ENCODE data around the gene SLC16A5.
"Not testable (repeated sequence)": the region's sequence is repeated elsewhere in the genome, so short reads cannot be mapped to it uniquely, and the experiment has no call there.

Gene SLC16A5

DNA sequence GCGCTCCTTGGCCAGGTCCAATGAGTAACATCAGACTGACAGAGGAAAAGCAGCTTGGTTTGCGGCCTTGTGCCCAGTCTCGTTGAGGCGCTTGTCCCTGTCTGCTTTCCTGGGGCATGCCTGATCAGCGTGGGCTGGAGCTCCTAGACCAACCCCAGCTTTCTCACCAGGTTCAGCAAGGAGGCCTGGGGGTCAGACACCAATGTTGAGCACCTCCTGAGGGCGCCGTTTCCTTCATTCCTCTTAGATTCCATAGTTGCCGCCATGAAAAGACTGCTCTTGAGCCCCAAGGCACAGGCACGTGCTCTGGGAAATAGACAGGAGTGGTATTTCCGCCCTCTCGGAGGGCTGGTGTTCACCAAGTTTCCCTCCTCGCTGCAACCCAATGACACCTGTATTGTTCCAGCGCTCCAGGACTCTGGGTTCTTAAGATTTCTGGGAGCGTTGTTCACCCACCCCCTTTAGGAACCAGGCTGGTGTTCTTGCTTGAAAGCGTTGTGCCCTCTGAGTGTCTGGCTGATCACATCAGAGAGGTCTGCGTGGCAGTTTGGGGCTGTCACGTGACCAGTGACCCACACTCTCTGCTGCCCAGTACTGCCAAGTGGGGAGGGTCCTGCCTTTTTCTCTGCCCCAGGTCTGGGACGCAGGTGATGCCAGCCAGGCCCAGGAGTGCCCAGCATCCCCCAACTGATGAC is 22.7 kb upstream of the SLC16A5 start:
- no peak for DNase-seq

DNA sequence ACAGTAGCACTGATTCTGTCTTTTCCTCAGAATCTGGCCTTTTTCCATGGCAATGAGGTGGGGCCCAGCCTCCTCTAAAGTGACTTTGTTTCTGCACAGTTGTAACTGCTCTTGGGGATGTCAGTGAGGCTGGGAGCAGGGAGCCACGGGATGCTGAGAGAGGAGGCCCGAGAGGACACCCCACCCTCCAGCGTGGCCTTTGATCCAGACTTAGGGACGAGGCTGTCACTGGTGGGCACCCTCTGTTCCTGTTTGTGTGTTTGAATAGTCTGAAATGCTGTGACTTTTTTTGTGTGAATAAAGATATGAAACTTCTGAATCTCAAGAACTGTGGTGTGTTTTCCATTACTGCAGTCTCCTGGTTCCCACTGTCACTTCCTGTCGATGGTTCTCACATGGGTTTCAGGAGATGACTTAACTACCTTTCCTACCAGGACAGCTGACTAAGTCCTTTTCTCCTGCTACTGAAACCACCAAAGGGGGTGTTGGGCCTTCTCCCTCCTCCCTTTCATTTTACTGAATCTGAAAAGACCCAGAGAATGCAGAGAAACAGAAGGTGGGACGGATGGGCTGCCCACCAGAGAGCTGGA is 22.1 kb upstream of the SLC16A5 start:
- DNase-seq, result no peak

DNA sequence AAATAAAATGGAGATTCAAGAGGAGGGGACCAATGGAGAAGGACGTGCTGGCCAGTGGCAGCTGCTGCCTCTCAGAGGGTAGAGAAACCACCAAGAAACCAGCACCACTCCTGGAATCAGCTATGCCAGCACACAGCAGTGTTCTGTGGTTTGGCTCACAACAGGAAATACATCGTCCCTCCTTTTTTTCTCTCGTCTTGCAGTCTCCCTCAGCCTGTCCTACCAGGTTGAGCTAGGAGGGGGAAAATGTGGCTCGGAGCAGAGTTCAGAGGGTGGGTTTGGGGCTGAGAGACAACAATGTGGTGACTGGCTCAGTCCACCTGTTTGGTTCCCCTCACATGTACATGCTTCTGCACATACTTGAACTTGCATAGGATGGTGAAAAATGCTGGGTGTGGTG is 19.9 kb upstream of the SLC16A5 start:
- DNase-seq, result peak; percentile 28 to 41

DNA sequence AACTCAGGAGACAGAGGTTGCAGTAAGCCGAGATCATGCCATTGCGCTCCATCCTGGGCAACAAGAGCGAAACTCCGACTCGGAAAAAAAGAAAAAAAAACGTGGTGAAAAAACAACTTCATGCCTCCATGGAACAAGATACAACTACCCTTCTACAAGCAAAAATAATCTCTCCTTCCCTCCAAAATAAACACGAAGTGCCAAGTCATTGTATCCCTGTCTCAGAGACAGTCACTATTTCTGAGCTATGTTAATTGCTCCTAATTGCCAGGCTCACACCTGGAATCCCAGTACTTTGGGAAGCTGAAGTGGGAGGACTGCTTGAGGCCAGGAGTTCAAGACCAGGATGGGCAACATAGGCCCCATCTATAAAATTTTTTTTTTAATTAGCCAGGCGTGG is 19.0 kb upstream of the SLC16A5 start:
- no peak for DNase-seq

DNA sequence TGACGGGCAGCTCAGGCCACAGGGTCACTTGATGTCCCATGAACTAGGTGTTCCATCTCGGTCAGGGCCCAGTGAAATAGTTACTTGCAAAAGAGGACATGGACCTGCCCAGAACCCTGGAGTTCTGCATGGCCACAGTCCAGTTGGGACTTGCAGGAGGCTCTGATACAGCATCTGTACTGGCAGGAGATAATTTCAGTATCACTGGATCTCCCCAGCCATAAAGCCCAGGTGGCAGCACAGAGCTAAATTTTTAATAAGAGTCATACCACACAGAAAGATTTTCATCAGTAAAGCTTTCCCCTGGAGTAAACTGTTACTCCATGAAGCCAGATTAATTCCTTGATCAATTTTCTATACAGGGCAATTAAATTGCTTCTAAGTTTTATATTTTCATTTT is 18.0 kb upstream of the SLC16A5 start:
- peak; percentile 52 to 71 for DNase-seq

DNA sequence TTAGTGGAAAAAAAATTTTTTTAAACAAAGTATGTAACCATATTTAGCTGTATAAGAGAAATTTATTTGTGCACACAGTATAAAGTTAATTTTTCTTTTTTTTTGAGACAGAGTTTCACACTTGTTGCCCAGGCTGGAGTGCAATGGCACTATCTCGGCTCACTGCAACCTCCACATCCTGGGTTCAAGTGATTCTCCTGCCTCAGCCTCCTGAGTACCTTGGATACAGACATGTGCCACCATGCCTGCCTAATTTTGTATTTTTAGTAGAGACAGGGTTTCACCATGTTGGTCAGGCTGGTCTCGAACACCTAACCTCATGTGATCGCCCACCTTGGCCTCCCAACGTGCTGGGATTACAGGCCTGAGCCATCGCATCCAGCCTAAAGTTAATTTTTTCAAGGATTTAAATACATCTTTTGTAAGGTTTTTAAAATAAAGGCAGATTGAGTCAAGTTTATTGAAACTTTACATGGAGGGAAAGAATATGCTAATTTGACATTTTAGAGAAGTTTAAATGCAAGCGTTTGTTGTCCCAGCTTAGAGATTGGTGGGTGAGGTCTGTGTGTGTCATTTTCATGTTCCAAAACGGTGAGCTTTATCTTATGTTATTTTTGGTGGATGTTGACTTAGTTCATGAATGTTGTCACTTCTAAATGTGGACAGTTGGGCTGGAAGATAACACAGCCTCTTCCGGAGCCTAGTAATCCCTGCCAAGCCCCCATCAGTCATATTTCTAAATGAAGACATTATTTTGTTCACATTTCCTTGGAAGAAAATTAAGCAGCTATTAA is 16.1 kb upstream of the SLC16A5 start:
- DNase-seq, result not testable (repeated sequence)

DNA sequence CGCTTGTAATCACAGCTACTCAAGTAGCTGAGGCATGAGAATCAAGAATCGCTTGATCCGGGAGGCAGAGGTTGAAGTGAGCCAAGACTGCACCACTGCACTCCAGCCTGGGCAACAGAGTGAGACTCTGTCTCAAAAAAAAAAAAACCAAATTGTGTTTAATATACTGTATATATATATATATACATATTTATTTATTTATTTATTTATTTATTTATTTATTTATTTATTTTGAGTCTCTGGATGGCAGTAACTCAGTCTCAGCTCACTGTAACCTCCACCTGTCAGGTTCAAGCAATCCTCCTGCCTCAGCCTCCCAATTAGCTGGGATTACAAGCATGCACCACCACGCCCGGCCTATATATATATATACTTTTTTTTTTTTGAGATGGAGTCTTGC is 14.8 kb upstream of the SLC16A5 start:
- not testable (repeated sequence) for DNase-seq

DNA sequence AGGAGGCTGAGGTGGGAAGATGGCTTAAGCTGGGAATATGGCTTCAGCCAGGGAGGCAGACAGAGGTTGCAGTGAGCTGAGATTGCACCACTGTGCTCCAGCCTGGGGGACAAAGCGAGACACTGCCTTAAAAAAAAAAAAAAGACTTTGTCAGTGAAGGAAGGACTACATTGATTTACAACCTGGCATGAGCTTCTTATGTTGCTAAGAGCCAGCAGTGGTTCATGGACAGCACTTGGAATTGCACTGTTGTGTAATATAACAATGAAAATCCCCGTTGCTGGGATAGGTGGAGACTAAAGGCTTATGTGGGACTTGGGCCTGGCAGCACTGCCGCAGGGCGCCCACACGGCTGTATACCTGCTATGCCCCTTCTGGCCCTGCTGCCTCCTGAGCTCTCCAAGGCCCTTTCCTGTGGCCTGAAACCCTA is 14.1 kb upstream of the SLC16A5 start:
- DNase-seq, result no peak

DNA sequence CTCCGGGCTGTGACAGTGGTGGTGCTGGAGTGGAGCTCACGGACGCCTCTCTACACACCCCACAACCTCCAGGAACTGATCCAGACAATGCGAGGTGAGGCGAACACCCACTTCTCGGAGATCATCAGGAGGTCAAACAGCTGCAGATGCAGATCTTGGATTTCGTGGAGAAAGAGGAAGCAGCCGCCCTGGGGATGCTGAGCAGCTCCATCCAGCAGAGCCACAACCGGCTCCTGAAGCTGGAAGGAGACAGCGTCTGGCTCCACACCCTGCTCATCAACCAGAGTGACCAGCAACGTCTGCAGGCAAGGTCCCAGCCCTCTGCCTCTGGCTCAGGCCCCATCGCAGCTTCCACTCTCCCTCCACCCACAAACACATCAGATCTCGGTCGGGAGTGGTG is 13.2 kb upstream of the SLC16A5 start:
- DNase-seq, result no peak

DNA sequence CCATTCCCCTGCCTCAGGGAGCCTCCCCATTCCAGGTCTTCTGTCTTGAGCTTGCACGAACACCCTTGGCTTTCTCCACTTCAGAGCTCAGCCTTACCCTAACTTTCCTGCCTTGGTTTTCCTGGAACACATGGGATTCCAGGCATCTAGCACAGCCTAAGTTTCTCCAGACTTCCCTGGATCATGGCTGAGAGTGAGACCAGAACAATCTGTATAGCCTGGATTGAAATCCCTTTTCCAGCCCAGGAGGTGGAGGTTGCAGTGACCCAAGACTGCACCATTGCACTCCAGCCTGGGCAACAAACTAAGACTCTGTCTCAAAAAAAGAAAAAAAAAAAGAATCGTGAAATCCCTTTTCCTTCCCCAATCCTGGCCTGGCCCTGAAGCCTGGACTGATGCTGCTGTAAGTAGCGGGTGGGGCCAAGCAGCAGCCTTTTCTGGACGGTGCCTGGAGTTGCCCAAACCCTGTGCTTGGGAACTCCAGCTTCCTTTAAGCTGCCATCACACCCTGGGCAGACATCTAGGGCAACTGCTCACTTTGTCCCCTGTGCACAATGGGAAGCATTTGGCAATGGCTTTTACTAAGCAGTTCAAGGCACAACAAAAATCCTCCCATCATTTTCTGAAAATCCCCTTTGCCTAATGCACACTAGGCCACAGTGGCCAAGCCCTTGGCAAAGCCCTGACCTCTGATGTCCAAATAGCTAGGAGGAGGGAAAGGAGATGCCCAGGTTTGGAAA is 12.0 kb upstream of the SLC16A5 start:
- no peak for DNase-seq

DNA sequence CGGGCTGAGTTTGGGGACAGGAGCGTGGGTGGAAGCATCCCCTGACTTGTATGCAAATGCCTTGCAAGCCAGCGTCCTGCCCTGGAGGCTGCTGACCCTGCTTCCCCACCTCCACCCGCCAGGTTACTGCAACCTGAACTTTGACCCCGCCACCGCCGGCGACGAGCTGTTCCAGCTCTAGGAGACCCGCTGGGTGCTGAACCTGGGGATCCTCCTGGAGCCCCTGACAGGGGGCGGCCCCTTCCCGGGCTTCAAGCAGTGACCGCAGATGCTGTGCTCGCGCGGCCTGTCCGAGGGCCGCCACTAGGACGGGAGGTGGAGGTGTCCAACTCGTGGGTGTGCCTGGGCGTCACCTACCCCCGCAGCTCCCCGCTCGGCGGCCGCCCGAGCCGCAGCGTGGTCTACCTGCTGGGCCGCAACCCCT is 10.7 kb upstream of the SLC16A5 start:
- DNase-seq, result no peak

DNA sequence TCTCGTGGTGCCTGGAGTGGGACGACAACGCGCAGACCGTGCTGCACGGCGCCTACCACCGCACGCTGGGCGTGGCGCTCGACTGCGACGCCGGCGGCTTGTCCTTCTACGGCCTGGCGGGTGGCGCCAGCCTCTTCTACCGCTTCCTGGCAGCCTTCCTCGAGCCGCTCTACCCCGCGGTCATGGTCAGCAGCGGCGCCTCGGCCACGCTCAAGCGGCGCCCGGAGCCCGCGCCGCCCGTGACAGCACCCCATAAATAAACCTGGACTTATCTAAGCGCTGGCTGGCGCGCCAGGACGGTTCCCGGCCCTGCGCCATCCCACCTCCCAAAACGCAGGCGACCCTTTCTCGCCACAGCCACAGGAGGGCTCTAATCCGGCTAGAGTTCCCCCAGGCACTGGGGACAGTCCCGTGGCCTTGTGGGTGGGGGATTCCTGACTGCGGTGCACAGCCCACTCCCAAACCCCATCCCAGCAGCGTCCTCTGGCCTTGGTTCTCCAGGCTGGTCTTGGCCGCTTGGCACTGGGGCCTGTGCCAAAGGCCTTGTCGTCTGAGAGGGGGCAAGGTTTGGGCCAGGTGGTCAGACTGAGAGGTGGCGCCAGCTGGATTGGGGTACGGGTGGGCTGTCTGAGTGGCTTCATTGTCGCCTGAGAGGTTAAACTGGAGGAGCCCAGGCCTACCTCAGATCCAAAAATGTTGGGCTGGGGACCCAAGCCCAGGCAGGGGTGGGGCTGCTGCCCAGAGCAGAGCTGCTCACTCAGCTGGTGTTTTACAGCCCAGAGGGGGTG is 10.1 kb upstream of the SLC16A5 start:
- no peak for DNase-seq

DNA sequence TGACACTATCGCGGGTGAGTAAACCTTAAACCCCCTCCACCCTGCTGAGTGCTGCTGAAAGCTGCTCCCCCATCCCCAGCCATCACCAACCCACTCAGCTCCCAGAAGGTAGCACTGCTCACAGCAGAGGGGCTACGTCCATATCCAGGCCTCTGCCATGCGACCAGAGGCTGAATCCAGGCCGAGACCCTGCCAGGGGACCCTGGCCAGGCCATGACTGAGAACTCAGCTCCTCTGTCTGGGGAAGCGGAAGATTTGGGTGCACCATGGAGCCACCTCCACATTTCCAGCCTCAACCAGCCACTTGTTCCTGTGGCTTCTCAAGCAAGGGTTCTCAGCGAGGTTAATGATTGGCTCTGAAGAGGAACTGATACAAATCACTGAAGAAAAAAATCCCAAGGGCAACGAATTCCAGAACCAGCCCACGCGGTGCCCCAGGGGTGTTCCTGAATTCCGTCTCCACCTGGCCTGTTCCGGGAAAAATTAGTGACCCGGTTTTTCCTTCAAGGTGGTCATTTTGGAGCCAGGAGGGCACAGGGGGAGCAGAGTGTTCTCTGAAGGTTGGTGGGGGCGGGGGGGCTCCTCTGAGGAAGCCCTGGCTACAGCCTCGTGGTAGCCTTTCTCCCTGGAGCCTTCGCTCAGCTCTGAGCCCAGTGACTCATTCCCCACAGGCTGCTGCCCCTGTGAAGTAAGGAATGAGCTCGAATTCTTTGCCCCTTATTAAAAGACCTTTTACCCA is 9.3 kb upstream of the SLC16A5 start:
- no peak for DNase-seq

DNA sequence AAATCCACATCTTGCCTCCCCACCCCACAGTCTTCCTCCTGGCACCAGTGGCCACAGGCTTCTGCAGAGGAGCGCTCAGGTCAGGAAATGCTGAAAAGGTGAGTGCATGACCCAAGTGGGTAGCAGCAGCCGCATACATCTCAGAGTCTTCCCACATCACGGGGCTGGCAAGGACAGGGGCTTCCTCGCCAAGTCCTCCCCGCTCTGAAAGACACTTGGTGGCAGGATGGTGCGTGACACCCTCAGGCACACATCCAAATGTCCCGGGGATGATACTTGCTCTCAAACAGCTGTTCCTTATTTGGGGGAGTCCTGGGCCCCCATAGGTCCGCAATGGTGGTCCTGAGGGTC is 8.8 kb upstream of the SLC16A5 start:
- DNase-seq, result no peak

DNA sequence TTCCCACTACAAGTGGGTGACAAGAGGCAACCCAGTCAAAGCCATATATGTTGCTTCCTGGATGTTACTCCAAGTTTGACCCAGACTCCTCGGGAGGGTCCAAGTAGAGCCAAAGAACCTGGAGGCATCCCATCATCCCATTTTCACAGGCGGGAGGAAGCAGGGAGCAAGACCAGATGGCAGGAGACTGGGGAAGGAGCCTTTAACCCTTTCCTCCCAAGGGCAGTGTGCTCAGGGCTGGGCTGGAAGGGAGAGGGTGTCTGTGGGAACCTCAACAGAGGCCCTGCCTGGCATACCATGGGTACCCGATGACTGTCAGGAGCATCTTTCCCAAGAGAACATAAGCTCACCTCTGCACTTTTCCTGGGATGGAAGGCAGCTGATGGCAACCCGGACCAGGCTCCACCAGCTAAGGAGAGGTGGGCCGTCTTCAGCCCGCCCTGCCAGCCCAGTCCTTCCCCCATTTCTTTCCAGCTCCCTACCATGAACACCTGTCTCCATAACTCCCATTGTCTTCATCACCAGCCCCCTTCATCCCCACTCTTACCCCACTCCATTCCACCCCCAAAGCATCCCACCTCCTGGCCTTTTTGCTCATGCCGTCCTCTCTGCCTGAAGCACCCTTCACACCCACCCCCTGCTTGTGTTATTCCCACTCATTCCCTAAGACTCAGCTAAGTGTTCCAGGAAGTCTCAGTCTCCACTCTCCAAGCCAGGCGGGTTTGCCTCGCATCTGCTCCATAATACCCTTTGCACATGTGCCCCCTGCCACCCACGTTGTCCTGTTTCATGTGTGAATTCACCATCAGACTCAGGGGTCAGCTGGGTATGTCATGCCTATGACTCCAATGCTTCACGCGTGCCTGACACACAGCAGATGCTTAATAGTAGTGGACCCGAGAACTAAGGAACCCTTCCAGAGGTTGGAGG is 5.9 kb upstream of the SLC16A5 start:
- DNase-seq, result no peak

DNA sequence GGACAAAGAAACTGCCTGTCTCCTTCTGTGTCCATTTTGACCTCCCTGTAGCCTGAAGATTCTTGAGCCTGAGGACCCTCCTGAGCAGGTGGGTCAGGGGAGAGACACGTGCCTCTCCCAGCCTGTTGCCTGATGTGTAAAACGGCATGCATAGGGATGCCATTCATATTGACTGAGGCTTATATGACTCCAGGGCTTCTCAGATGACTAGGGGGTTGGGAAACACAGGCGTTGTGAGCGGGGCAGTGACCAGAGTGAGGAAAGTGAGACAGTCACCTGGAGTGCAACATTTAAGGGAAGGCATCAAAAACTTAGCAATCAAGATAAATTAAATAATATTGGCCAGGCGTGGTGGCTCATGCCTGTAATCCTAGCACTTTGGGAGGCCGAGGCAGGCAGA is 5.1 kb upstream of the SLC16A5 start:
- DNase-seq, result no peak

DNA sequence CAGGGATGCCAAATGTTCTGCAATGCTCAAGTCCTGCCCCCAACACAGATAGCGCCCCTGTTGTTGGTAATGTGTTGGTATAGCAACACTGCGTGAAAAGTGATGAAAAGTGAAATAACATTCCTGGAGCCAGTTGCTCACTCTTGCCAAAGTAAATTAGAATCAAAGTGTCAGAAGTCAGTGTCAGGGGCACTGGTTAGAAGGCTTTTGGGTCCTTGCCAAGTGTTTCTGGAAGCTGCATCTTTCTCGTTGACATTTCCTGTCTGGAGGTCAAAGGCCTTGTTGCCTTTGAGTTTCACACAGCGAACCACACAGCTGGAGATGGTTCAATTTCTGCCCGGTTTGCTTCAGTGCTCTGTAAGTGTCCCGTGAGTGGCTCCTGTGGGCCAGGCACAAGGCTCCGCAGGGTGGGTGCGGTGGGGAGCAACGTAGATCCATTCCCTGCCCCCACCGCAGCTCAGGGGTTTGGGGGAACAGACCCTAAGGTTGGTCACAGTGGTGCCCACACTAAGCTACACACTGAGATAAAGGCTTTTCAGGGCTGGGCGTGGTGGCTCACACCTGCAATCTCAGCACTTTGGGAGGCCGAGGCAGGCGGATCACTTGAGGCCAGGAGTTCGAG is 3.6 kb upstream of the SLC16A5 start:
- DNase-seq, result no peak

DNA sequence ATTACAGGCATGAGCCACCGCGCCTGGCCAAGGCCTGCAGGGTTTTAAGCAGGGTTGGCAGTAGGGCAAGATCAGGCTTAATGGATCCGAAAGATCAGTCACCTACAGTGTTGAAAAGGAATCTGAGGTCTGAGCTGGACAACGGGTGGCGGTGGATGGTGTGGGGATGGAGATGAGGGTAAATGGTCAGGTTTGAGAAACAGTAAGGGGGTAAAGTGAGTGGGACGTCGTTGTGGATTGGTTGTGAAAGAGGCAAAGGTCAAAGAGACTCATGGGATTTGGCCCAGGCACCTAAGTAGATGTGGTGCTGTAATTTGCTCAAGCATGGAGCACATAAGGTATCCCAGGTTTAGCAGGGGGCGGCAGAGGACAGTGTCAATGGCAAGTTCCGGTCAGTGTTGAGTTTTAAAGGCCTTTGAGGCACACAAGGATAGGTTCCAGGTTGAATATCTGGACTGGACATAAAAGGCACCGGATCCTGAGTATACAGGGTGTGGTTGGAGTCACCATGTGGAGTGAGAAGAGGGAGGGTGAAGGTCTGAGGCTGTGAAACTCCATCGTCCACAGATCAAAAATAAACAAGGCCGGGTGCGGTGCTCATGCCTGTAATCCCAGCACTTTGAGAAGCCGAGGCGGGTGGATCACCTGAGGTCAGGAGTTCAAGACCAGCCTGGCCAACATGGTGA is 1.1 kb upstream of the SLC16A5 start:
- DNase-seq, result no peak

DNA sequence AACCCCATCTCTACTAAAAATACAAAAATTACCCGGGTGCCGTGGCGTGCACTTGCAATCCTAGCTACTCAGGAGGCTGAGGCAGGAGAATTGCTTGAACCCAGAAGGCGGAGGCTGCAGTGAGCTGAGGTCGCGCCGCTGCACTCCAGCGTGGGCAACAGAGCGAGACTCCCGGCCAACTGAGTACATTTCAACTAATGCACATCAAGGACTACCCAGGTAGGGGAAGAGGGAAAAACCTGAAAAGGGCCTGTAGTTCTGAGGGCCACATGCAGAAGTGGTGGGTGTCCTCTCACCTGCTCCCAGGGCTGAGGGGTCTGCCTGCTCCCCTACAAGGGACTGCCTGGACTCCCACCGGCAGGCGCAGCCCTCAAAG is 584 bp upstream of the SLC16A5 start:
- DNase-seq, result no peak

Data from AML-193 (cell line).